ENCODE results near the gene MRPS7.

DNA sequence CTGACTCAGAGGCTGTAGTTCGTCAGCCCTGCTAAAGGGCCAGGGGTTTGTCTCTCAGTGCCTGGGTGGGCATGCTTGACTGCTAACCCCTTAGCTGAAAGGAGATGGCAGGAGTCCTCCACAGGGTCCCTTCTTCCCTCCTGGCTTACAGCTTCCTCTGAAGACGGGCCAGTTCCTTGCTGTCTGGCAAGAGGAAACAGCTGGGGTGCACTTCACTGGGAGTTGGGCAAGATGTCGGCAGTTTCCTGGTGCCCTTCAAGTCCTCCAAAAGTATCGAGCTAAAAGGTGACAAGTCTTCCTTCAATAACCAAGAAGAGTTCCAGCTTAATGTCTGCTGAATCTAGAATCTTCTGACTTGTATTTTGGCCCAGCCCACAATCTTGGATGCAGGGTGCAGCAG, 32.8 kb upstream of the MRPS7 start:
- no peak for TF ChIP-seq EZH2 (IDR thresholded peaks at IDR 0.05; ENCODE audit: low read depth)
- TF ChIP-seq, protein P1, sequence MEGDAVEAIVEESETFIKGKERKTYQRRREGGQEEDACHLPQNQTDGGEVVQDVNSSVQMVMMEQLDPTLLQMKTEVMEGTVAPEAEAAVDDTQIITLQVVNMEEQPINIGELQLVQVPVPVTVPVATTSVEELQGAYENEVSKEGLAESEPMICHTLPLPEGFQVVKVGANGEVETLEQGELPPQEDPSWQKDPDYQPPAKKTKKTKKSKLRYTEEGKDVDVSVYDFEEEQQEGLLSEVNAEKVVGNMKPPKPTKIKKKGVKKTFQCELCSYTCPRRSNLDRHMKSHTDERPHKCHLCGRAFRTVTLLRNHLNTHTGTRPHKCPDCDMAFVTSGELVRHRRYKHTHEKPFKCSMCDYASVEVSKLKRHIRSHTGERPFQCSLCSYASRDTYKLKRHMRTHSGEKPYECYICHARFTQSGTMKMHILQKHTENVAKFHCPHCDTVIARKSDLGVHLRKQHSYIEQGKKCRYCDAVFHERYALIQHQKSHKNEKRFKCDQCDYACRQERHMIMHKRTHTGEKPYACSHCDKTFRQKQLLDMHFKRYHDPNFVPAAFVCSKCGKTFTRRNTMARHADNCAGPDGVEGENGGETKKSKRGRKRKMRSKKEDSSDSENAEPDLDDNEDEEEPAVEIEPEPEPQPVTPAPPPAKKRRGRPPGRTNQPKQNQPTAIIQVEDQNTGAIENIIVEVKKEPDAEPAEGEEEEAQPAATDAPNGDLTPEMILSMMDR (conservative IDR thresholded peaks at IDR 0.05): no peak
